Fibroblast of skin of abdomen (primary cell): ENCODE data around the gene RAB28.
"Not testable (repeated sequence)": the region's sequence is repeated elsewhere in the genome, so short reads cannot be mapped to it uniquely, and the experiment has no call there.

Experiments used
- DNase-seq: peaks from one replicate; pipeline ENCODE4 v3.0.0-alpha.2; 2013

Gene RAB28

DNA sequence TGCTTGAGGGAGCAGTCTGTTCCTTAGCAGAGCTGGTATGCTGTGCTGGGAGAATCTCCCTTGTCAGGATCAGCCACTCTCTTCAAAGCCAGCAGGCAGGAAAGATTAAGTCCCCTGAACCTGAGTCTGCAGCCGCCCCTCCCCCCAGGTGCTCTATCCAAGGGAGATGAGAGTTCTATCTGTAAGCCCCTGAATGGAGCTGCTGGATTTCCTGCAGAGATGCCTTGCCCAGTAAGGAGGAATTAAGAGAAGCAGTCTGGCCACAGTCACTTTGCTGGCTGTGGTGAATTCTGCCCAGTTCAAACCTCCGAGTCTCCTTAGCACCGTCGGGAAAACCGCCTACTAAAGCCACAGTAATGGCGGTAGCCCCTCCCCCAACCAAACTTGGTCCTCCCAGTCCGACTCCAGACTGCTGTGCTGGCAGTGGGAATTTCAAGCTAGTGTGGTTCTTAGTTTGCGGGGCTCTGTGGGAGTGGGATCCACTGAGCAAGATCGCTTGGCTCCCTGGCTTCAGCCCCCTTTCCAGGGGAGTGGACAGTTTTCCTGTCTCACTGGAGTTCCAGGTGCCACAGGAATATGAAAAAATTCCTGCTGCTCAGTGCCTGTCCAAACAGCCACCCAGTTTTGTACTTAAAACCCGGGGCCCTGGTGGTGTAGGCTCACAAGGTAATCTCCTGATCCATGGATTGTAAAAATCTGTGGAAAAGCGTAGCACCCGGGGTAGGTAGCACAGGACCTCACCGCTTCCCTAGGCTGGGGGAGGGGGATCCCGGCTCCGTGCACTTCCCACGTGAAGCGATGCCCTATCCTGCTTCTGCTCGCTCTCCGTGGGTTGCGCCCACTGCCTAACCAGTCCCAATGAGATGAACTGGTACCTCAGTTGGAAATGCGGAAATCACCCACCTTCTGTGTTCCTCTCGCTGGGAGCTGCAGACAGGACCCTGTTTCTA is 38.0 kb downstream of the RAB28 start:
- no peak for DNase-seq

DNA sequence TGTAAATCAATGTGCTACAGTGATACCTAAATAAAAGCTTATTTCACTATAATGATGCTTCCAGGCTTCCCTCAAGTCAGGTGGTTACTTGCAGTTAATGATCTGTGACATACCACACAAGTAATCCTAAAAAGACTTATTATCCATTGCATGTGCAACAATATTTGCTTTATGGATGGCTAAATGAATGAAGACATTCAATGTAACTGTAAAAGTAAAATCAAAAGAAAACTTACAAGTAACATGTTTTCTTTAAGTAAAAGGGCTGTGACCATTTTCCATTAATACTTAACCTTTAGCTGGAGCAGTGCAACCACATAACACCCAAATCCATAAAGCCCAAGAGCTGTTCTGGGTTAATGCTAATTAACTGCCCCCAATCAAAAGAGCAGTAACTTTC is 42.6 kb downstream of the RAB28 start:
- DNase-seq = no peak

DNA sequence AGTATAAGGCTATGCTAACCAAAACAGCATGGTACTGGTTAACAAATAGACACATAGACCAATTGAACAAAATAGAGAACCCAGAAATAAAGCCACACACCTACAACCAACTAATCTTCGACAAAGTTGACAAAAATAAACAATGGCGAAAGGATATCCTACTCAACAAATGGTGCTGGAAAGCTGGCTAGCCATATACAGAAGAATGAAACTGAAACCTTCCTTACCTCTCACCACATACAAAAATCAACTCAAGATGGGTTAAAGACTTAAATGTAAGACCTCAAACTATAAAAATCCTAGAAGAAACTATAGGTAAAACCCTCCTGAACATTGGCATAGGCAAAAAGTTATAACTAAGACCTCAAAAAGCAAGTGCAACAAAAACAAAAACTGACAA is 47.2 kb downstream of the RAB28 start:
- DNase-seq = no peak

DNA sequence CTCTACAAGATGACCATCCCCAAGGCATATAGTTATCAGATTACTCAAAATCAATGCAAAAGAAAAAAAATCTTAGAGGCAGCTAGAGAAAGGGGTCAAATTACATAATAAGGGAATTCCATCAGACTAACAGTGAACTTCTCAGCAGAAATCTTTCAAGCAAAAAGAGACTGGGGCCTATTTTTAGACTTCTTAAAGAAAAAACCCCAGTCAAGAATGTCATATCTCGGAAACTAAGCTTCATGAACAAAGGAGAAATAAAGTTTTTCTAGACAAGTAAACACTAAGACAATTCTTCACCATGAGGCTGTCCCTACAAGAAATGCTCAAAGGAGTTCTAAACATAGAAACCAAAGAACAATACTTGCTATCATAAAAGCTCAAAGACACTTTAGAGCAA is 51.7 kb downstream of the RAB28 start:
- no peak for DNase-seq

DNA sequence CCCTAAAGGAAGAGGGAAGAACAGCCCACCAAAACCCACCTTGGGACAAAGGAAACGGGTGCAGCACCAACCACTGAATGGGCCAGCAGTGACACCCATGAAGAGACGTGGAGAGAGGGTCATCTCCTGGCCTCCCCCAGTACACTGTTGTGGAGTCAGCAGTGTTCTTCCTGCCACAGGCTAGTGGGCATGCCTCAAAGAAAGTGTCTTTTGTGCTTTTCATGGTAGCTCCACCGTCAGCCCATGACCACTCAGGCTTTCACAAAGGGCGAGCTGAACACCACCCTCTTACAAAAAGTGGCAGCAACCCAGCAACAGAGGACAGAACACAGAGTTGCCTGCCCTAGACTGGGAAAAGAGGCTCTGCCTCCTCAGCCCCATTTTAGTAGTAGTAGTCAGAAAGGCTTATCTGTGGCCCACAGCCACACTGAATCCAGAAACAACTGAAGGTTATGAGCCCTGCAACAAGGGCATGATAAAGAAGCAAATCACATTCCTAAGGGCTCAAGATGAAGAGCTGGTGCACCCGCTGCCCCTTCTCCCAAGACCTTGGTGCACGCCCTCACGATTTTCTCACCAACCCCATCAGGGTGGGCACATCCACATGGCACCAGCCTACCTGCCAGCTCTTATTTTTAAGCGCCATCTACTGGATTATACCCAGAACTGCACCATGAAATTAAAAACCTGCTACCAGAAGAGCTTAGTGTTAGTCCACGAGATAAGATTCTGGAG is 53.1 kb downstream of the RAB28 start:
- DNase-seq = no peak

DNA sequence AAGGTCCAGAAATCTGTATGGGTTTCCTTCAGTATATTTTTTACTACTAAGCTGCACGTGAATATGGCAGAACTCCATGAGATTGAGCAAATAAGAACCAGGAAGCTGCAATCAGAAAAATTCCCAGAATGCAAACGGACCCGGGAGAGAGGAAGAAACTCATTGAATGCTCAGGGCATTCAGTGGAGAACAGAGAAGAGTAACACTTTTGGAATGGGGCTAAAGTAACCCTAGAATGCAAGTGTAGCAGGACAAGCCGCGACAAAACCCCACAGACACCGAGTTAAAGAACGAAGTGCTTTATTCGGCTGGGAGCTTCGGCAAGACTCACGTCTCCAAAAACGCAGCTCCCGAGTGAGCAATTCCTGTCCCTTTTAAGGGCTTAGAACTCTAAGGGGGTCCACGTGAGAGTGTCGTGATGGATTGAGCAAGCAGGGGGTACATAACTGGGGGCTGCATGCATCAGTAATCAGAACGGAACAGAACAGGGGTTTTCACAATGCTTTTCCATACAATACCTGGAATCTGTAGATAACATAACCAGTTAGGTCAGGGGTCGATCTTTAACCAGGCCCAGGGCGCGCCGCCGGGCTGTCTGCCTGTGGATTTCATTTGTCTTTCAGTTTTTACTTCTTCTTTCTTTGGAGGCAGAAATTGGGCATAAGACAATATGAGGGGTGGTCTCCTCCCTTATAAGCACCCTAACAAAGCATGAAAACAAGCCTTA is 56.4 kb downstream of the RAB28 start:
- DNase-seq = peak; percentile 1

DNA sequence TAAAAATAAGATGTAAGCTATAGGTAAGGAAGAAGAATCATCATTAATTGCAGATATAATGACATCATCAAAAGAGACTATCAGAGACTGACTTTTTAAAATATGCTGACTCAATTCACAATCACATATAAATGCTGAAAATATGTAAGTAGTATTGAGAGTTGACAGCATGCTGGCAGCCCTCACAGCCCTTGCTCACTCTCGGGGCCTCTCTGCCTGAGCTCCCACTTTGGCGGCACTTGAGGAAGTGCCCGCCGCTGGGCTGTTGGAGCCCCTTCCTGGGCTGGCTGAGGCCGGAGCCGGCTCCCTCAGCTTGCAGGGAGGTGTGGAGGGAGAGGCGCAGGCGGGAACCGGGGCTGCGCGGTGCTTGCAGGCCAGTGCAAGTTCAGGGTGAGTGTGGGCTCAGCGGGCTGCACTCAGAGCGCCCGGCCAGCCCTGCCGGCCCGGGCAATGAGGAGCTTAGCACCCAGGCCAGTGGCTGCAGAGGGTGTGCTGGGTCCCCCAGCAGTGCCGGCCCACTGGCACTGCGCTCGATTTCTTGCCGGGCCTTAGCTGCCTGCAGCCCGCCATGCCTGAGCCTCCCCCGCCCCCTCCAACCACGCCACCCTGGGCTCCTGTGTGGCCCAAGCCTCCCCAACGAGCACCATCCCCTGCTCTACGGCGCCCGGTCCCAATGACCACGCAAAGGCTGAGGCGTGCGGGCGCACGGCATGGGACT is 68.9 kb downstream of the RAB28 start:
- peak; percentile 1 for DNase-seq

DNA sequence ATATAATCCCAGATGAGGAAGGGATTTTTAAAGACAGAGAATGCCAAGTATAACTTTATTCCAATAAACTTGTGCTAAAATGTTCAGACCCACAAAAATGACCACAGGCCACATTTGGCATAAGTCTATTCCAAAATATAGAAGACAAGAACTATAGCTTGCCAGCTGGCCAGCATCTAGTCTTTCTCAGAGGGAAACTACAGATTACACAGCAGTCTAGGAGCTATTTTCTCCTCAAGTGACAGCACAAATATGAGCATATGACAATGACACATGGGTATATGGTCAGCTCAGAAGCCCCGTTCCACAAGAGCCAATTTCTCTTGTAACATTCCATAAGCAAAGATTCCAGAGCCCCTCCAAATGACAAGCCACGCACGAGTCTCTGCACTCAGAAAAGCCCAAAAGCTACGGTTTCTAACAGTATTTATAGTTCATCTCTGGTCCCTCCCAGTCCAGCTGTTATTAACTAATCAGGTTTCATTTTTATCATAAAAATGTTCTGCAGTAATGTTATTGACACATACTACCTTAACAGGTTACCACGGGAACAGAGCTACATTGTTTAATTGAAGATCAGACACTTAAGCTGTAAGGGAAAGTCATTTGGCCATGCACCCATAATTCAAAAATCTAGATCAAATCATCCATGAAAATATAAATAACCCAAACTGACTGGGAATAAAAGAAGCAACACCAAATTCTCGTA is 70.3 kb downstream of the RAB28 start:
- DNase-seq = no peak

DNA sequence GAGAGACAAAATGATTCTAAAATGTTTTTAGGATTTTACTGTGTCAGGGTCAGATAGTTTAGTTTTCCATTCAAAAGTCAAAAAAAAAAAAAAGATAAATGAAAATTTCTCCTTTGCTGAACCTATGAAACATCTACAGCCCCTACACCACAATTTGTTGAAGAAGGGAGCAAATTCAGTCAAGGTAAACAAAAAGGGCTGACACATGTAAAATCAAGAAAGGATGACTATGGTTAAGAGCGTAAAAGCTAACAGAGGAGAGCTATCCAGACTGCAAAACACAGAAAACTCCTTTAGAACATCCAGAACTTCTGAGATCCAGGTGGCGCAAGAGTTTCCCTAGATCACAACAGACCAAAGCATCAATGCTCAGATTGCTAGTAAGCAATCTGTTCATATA is 72.2 kb downstream of the RAB28 start:
- no peak for DNase-seq

DNA sequence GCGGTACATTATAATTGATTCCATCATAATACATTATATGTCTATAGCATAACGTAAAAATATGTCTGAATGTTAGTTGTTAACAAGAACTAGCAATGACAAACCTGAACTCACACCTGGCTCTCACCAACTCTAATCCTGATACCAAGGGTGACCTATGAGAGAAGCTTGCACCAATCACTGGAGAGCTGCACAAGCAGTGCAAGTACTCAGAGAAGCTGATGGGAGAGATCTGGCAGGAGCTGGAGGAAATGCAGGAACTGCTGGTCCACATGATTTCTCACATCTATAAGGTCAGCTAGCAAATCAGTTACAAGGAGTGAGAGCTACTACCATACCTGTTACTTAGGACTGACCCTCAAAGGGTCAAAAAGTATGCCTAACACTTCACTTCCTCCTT is 74.8 kb downstream of the RAB28 start:
- DNase-seq = no peak

DNA sequence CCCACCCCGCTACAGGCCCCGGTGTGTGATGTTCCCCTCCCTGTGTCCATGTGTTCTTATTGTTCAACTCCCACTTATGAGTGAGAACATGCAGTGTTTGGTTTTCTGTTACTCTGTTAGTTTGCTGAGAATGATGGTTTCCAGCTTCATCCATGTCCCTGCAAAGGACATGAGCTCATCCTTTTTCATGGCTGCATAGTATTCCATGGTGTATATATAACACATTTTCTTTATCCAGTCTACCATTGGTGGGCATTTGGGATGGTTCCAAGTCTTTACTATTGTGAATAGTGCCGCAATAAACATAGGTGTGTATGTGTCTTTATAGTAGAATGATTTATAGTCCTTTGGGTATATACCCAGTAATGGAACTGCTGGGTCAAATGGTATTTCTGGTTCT is 78.0 kb downstream of the RAB28 start:
- not testable (repeated sequence) for DNase-seq

DNA sequence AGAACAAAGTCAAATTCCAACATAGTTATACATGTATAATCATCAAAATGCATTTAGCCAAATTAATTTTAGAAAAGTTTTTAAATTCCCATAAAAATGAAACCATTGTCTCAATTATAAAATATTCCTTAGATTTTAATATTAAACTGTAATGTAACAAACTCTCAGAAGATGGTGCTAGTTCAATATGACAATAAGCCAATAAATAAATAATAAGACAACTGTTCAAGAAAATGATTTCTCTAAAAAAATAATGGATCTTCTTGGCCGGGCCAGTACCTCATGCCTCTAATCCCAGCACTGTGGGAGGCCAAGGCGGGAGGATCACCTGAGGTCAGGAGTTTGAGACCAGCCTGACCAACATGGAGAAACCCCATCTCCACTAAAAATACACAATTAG is 80.3 kb downstream of the RAB28 start:
- DNase-seq = no peak

DNA sequence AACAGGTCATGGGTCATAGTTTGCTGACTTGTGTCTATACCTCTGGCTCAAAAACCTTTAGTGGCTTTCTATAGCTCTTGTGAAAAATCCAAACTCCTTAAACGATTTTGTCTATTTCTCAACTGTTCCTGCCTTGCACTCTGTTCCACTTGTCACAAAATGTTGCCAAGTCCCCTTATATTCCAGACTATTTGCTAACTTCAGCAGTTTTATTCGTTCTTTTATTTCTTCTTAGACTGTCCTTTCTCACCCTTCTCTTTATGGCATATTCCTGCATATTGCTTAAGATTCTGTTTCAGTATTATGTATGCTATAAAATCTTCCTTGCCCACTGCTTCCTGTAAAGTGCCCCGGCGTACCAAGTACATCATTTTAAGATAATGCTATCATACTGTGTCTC is 80.8 kb downstream of the RAB28 start:
- no peak for DNase-seq

DNA sequence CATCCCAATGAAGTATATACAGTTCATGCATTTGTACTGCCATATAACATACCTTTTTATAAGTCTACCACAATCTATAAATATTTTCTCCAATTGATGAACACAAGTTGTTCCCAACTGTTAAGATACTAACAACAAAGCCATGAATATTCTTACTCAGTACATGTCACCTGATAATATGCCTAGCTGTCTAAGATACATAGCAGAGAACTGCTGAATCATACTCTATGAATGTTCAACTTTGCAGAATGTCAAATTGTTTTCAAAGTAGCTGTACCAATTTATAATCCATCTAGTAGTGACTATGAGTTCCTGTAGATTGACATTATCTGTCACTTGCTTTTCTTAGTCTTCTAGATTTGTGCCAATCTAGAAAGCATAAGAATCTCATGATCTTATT is 84.9 kb downstream of the RAB28 start:
- peak; percentile 12 for DNase-seq

DNA sequence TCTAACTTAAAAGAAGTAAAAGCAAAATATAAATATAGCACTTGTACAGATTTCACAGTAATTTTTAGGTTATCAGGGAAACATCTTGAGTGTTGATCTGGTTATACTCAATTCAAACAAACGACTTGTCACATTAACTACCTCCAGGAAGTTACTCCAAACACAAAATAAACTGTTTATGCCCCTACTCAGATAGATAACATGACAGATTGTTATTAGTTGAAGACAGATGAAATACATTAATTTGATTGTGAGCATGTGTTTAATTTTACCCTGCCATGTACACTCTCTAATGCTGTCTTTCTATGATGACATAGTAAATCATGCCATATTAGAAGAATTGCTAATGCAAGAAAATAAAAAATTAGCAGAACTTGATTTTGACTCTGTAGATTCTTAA is 88.0 kb downstream of the RAB28 start:
- no peak for DNase-seq

DNA sequence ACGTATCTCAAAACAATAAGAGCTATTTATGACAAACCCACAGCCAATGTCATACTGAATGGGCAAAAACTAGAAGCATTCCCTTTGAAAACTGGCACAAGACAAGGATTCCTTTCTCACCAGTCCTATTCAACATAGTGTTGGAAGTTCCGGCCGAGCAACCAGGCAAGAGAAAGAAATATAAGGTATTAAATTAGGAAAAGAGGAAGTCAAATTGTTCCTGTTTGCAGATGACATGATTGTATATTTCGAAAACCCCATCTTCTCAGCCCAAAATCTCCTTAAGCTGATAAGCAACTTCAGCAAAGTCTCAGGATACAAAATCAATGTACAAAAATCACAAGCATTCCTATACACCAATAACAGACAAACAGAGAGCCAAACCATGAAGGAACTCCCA is 94.2 kb downstream of the RAB28 start:
- DNase-seq = not testable (repeated sequence)

DNA sequence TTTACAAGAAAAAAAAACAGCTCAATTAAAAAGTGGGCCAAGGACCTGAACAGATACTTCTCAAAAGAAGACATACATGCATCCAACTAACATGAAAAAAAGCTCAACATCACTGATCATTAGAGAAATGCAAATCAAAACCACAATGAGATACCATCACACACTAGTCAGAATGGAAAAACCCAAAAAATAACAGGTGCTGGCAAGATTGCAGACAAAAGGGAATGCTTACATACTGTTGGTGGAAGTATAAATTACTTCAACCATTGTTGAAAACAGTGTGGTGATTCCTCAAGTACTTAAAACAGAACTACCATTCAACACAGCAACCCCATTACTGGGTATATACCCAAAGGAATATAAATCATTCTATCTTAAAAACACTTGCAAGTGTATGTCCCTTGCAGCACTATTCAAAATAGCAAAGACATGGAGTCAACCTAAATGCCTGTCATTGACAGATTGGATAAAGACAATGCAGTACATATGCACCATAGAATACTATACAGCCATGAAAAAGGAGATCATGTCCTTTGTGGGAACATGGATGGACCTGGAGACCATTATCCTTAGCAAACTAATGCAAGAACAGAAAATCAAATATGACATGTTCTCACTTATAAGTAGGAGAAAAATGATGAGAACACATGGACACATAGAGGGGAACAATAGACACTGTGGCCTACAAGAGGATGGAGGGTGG is 97.6 kb downstream of the RAB28 start:
- peak; percentile 36 for DNase-seq

DNA sequence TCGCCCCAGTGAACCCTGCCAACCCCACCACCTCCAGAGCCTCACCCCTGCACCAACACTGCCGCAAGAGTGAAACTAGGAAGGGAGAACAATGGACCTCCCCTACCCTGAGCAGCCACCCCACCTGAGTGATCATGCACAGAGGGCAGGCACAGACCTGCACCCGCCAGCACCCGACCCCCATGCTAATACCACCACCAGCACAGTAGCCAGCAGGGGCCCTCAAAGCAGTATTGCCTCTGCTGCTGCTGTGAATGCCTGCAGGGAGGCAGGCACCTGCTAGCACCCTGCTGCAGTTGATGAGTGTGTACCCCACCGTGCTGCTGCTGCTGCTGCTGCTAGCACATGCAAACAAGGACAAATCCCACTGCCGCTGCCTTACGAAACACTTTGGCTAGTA is 100.1 kb downstream of the RAB28 start:
- no peak for DNase-seq

DNA sequence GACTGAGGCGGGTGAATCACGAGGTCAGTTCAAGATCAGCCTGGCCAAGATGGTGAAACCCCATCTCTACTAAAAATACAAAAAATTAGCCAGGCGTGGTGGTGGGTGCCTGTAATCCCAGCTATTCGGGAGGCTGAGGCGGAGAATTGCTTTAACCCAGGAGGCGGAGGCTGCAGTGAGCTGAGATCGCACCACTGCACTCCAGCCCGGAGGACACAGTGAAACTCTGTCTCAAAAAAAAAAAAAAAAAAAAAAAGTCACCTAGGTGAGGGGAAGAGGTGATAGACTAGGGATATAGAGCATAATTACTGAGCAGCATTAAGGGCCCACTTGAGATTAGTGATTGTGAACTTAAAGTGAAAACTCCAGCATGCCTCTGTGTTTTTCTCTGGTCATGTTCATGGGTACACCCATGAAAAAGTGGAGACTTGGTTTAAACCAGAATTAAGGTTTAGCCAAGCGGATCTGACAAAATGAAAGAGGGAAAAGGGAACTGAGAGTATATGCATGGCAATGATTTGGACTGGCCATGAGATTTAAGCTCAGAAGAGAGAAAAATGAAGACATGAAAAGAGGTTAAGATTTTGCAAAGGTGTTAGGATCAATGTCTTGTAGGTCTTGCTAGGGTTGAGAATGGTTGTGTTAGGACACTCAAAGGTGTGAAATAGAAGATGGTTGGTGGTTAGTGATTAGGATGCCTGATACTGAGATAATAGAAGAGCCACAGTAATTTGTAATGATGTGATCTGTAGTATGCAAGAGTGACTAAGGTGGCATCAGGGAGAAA is 105.0 kb downstream of the RAB28 start:
- no peak for DNase-seq

DNA sequence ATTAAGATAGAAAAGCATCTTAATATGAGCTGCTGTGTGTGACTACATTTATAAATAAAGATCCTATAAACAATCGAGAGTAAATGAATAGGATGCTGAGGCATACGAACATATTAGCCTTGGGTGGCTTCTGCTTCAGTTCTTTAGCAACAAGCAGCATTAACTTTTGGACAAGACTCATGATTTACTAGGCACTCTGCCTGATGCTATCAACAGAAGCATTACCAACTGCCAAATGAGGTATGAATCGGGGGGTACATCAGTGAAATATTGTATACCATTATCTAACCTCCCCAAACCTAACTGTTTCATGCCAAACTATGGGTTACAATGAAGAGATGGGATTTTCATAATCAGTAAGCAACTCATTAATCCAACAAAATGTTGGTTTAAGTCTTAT is 113.1 kb downstream of the RAB28 start:
- no peak for DNase-seq
